Measurements from ENCODE around the gene HES3.
"Not testable (repeated sequence)": the region's sequence is repeated elsewhere in the genome, so short reads cannot be mapped to it uniquely, and the experiment has no call there.

The HES3 gene

DNA sequence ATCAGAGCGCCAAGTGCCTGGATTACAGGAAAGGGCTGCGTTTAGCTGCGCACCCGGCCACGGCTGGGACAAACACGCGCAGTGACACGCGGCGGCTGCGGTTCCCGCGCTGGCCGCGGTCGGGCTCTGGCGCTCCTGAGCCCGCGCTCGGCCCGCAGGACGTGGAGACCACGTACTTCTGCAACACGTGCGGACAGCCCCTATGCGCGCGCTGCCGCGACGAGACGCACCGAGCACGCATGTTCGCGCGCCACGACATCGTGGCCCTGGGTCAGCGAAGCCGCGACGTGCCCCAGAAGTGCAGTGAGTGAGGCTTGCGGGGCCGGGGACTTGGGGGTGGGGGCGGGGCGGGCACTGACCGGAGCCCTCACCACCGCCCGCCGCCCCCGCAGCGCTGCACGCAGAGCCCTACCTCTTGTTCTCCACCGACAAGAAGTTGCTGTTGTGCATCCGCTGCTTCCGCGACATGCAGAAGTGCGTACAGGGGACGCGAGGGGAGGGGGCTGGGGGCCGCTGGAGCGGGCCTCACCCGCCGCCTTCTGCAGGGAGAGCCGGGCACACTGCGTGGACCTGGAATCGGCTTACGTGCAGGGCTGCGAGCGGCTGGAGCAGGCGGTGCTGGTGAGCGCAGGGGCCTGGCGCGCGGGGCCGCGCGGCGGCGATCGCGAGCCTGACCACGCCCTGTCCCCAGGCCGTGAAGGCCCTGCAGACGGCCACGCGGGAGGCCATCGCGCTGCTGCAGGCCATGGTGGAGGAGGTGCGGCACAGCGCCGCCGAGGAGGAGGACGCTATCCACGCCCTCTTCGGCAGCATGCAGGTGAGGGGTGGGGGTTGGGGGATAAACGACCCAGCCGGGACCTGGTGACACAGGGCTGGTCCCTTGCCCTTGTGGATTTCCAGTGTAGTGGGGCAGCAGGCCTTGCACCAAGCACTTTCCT lies 35.0 kb upstream of the HES3 start:
- peak overlapping the region; percentile 36 for H3K4me3 Mint-ChIP-seq
- peaks cover 5% of the 10 kb centered on the region for H3K4me1 Mint-ChIP-seq
- ATAC-seq (replicated peaks; ENCODE audit: extremely low read depth, poor library complexity, severe bottlenecking) = peak; percentile 31
- H3K27me3 Mint-ChIP-seq = peaks cover 18% of the 10 kb centered on the region
- H3K9me3 Mint-ChIP-seq = no peaks in the 10 kb centered on the region
- peaks cover 3% of the 10 kb centered on the region for H3K36me3 Mint-ChIP-seq (ENCODE audit: insufficient read depth)
- no peak for DNase-seq (ENCODE audit: low spot score in 2 of 2)
- no peak overlapping the region for H3K27ac Mint-ChIP-seq (ENCODE audit: low read depth)

DNA sequence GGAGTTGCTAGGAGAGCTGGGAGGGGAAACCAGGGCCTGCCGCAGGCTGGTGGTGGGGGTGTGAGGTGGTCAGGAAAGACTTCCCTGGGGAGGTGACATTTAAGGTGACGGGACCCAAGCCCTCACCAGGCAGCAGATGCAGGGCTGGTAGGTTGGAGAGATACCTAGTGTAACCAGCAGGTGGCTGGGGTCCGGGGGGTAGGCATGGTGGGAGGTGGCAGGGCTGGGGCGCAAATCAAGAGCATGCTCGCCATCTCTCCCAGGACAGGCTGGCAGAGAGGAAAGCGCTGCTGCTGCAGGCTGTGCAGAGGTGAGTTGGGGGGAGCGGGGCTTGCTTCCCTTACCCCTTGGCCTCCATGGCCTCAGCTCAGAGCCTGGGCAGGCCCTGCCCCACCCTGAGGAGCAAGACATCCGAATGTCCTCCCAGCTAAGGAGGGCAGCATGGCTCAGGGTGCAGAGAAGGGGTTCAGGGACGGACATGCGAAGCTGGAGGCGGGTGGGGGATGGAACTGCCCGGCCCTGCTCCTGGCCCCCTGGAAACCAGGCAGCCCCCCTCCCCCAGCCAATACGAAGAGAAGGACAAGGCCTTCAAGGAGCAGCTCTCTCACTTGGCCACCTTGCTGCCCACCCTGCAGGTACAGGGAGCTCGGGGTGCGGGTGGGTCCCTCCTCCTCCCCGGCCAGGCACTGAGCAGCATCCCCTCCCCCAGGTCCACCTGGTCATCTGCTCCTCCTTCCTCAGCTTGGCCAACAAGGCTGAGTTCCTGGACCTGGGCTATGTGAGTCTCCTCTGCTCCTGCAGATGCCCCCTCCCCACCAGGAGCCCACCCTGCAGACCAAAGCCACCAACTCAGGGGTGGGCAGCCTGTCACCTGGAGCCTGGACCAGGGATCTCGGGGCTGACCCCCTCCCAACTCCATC lies 34.1 kb upstream of the HES3 start:
- H3K36me3 Mint-ChIP-seq (ENCODE audit: insufficient read depth) = peaks cover 3% of the 10 kb centered on the region
- no peak for ATAC-seq (replicated peaks; ENCODE audit: extremely low read depth, poor library complexity, severe bottlenecking)
- H3K27me3 Mint-ChIP-seq = peaks cover 18% of the 10 kb centered on the region
- no peak for DNase-seq (ENCODE audit: low spot score in 2 of 2)
- H3K27ac Mint-ChIP-seq (ENCODE audit: low read depth) = no peak overlapping the region
- H3K9me3 Mint-ChIP-seq = no peaks in the 10 kb centered on the region
- H3K4me3 Mint-ChIP-seq = peak overlapping the region; percentile 13
- peaks cover 5% of the 10 kb centered on the region for H3K4me1 Mint-ChIP-seq

DNA sequence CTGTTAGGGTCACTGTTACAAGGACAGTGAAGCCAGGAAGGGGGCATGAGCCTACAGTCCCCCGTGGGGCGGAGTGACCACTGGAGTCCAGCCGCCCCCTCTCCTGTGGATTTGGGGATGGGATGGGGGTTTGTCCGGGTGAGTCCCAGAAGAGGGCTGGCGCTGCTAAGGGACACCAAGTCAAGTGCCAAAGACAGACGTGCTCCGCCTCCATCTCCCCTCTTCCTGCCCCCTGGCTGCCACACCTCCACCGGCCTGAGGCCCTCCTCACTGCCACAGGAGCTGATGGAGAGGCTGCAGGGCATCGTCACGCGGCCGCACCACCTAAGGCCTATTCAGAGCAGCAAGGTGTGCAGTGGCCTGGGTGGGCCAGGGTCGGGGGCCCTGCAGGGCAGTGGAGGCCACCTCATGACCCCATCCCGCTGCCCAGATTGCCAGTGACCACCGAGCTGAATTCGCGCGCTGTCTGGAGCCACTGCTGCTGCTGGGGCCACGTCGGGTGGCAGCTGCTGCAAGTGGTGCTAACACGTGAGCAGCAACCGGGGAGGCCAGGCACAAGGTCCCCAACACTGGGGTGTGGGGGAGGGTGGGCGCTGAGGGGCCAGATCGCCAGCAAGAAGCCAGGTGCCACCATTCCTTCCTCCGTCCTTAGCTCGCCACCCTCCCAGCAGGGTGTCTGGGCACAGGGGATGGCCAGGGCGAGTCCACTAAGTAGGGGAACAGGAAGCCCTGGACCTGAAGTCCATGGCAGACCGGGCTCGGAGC lies 33.2 kb upstream of the HES3 start:
- DNase-seq (ENCODE audit: low spot score in 2 of 2) = no peak
- H3K27ac Mint-ChIP-seq (ENCODE audit: low read depth) = no peak overlapping the region
- no peaks in the 10 kb centered on the region for H3K9me3 Mint-ChIP-seq
- H3K27me3 Mint-ChIP-seq = peaks cover 18% of the 10 kb centered on the region
- H3K4me3 Mint-ChIP-seq = no peak overlapping the region
- no peak for ATAC-seq (replicated peaks; ENCODE audit: extremely low read depth, poor library complexity, severe bottlenecking)
- peaks cover 5% of the 10 kb centered on the region for H3K4me1 Mint-ChIP-seq
- H3K36me3 Mint-ChIP-seq (ENCODE audit: insufficient read depth) = peaks cover 3% of the 10 kb centered on the region

DNA sequence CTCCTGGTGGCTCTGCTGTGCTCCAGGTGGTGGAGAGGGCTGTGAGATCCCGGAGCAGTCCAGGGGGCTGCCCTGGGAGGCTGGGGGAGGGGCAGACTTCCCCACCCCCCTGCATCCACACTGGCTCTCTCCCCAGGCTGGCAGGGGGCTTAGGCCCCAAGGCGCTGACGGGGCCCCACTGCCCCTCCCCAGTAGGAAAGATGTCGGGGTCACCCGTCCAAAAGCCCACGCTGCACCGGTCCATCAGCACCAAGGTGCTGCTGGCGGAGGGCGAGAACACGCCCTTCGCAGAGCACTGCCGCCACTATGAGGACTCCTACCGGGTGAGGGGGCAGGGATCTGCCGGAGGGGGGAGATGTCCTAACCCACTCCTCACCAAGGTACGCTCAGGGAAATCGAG lies 32.2 kb upstream of the HES3 start:
- H3K9me3 Mint-ChIP-seq = no peaks in the 10 kb centered on the region
- ATAC-seq (replicated peaks; ENCODE audit: extremely low read depth, poor library complexity, severe bottlenecking) (no peak), DNase-seq (ENCODE audit: low spot score in 2 of 2) (no peak)
- peaks cover 15% of the 10 kb centered on the region for H3K27me3 Mint-ChIP-seq
- no peak overlapping the region for H3K4me3 Mint-ChIP-seq
- H3K36me3 Mint-ChIP-seq (ENCODE audit: insufficient read depth) = no peaks in the 10 kb centered on the region
- peaks cover 3% of the 10 kb centered on the region for H3K4me1 Mint-ChIP-seq
- no peak overlapping the region for H3K27ac Mint-ChIP-seq (ENCODE audit: low read depth)

DNA sequence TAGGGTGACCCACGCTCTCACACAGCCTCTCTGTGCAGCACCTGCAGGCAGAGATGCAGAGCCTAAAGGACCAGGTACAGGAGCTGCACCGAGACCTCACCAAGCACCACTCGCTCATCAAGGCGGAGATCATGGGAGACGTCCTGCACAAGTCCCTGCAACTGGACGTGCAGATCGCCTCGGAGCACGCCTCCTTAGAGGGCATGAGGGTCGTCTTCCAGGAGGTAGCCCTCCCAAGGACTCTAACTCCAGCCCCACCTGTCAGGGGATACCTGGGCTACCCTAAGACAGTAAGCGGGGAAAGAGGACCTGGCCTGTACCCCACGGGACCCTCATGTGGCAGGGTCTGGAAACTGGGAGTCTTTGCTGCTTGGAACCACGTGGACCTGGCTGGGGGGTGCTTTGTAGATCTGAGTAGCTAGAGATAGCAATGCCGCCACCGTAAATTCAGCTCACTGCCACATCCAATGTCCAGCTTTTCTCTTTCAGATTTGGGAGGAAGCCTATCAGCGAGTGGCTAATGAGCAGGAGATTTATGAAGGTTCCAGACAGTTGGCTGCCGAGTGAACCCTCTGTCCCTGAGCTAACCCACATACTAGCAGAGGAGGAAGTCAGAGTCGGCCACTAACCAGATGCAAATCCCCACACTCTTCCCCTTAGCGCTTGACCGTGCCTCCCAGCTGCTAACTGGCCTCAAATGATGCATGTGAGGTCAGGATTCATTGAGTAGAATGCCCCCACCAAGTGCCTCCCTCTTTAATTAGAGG lies 31.6 kb upstream of the HES3 start:
- H3K36me3 Mint-ChIP-seq (ENCODE audit: insufficient read depth) = no peaks in the 10 kb centered on the region
- H3K27me3 Mint-ChIP-seq = peaks cover 14% of the 10 kb centered on the region
- ATAC-seq (replicated peaks; ENCODE audit: extremely low read depth, poor library complexity, severe bottlenecking) (no peak), DNase-seq (ENCODE audit: low spot score in 2 of 2) (no peak)
- H3K4me1 Mint-ChIP-seq = no peaks in the 10 kb centered on the region
- no peaks in the 10 kb centered on the region for H3K9me3 Mint-ChIP-seq
- H3K27ac Mint-ChIP-seq (ENCODE audit: low read depth) = no peak overlapping the region
- no peak overlapping the region for H3K4me3 Mint-ChIP-seq

DNA sequence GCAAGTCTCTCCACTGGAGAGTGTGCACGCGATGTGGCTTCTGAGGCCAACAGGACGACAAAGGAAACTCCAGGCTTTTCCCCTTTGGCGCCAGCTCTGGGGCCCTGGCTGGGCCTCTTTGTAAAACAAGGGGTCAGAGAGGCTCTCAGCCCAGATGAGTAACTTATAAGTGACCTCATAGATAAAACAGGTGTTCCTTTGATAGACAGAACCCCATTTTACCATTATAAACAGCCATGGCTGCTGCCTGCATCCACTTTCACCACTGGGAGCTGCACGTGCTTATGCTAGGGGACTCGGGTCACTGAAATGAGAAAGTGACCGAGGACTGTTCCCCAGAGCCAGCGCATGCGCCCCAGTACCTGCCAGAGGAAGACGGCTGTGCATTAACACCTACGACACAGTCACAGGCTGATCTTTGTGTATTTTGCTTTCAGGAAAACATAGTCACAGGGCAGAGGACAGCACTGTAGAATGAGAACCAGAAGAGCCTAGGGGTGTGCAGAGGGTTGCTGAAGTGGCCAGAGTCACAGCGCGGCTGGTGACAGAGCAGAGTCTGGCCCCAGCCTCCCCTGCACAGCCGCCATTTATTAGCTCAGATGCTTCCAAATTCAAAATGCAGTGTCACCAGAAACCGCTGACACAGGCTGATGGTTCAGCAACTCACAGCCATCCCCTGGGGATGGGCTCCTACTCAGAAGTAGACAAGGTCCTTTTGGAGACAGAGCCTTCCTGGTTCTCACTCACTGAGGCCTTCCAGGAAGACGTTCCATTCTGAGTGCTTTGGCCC lies 25.4 kb upstream of the HES3 start:
- H3K4me1 Mint-ChIP-seq = no peaks in the 10 kb centered on the region
- no peak for ATAC-seq (replicated peaks; ENCODE audit: extremely low read depth, poor library complexity, severe bottlenecking)
- H3K36me3 Mint-ChIP-seq (ENCODE audit: insufficient read depth) = peaks cover 9% of the 10 kb centered on the region
- no peak overlapping the region for H3K27ac Mint-ChIP-seq (ENCODE audit: low read depth)
- H3K4me3 Mint-ChIP-seq = no peak overlapping the region
- H3K9me3 Mint-ChIP-seq = no peaks in the 10 kb centered on the region
- DNase-seq (ENCODE audit: low spot score in 2 of 2) = no peak
- H3K27me3 Mint-ChIP-seq = peaks cover 11% of the 10 kb centered on the region

DNA sequence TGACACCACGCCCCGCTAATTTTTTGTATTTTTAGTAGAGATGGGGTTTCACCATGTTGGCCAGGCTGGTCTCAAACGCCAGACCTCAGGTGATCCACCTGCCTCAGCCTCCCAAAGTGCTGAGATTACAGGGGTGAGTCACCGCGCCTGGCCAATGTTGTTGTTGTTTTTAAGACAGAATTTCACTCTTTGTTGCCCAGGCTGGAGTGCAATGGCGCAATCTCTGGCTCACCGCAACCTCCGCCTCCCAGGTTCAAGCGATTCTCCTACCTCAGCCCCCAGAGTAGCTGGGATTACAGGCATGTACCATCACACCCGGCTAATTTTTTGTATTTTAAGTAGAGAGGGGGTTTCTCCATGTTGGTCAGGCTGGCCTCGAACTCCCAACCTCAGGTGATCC lies 24.3 kb upstream of the HES3 start:
- not testable (repeated sequence) for H3K4me3 Mint-ChIP-seq, H3K9me3 Mint-ChIP-seq, H3K4me1 Mint-ChIP-seq

DNA sequence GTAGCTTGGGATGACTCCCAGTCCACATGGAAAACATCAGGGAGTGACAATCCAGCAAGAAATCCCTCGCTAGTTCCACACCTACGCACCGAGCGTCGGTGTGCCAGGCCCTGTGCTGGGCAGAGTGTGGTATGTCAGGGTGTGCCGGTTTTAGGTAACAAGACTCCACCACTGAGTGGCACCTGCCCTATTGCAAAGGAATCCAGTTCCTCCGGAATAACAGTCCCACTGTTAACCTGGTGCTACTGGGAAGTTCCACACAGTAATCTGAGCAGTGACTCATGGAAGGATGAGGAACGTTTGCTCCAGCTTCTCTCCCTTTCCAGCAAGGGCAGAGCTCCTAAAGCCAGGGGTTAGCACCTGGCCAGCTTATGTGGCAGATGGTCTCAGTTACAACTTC lies 23.7 kb upstream of the HES3 start:
- DNase-seq (ENCODE audit: low spot score in 2 of 2) = no peak
- H3K27me3 Mint-ChIP-seq = peaks cover 11% of the 10 kb centered on the region
- H3K27ac Mint-ChIP-seq (ENCODE audit: low read depth) = no peak overlapping the region
- no peaks in the 10 kb centered on the region for H3K9me3 Mint-ChIP-seq
- no peaks in the 10 kb centered on the region for H3K4me1 Mint-ChIP-seq
- H3K36me3 Mint-ChIP-seq (ENCODE audit: insufficient read depth) = peaks cover 18% of the 10 kb centered on the region
- no peak overlapping the region for H3K4me3 Mint-ChIP-seq
- ATAC-seq (replicated peaks; ENCODE audit: extremely low read depth, poor library complexity, severe bottlenecking) = no peak

More for the DNA sequence above, 24.3 kb upstream of the HES3 start:
- not testable (repeated sequence) for DNase-seq (ENCODE audit: low spot score in 2 of 2); H3K27ac Mint-ChIP-seq (ENCODE audit: low read depth); ATAC-seq (replicated peaks; ENCODE audit: extremely low read depth, poor library complexity, severe bottlenecking)
- peaks cover 11% of the 10 kb centered on the region for H3K27me3 Mint-ChIP-seq
- peaks cover 14% of the 10 kb centered on the region for H3K36me3 Mint-ChIP-seq (ENCODE audit: insufficient read depth)

DNA sequence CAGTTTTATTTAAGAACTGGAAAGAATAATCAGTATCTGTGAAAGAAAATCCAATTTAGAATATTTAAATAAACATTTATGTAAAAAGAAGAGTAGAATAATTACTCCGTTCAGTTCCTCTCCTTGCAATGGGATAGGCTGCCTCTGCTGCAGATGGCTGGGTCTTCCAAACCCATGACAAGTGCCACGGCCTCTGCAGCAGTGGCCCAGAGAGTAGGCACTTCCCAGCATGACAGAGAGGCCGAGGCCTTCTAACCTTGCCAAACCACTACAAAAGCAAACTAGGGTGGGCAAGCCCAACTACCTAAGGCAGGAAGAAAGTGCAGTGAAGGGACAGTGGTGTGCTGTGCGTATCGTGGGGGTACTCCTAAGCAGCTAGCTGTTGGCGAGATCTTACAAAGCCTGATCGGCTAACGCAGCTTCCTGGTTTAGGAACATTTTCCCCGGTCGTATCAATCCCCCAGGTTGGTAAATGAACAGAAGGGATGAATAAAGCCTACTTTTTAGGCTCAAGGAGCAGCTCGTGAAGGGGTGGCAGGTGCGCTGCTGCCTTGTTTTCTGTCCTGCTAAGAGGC lies 22.7 kb upstream of the HES3 start:
- H3K4me3 Mint-ChIP-seq = no peak overlapping the region
- no peak overlapping the region for H3K27ac Mint-ChIP-seq (ENCODE audit: low read depth)
- DNase-seq (ENCODE audit: low spot score in 2 of 2) (no peak), ATAC-seq (replicated peaks; ENCODE audit: extremely low read depth, poor library complexity, severe bottlenecking) (no peak)
- peaks cover 11% of the 10 kb centered on the region for H3K27me3 Mint-ChIP-seq
- no peaks in the 10 kb centered on the region for H3K4me1 Mint-ChIP-seq
- no peaks in the 10 kb centered on the region for H3K9me3 Mint-ChIP-seq
- peaks cover 24% of the 10 kb centered on the region for H3K36me3 Mint-ChIP-seq (ENCODE audit: insufficient read depth)

DNA sequence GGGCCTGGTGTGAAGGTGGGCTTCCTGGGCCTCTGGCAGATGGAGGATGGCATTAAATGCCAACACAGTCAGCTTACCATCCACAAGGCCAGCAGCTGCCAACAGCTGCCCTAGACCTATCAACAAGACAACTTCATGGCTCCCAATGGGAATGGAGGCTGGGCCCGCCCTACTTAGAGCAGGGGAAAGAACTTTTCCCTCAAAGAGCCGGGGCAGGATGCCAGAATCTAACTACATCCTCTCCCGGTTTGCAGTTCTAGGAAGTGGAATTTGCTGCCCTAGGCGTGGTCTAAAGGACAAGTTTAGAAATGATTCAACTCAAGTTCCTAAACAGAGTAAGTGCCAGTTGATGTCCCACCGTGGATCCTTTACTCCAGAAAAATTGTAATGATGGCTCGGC lies 21.3 kb upstream of the HES3 start:
- no peaks in the 10 kb centered on the region for H3K4me1 Mint-ChIP-seq
- H3K27me3 Mint-ChIP-seq = peaks cover 4% of the 10 kb centered on the region
- no peak for DNase-seq (ENCODE audit: low spot score in 2 of 2)
- H3K36me3 Mint-ChIP-seq (ENCODE audit: insufficient read depth) = peaks cover 32% of the 10 kb centered on the region
- no peaks in the 10 kb centered on the region for H3K9me3 Mint-ChIP-seq
- ATAC-seq (replicated peaks; ENCODE audit: extremely low read depth, poor library complexity, severe bottlenecking) = no peak
- no peak overlapping the region for H3K27ac Mint-ChIP-seq (ENCODE audit: low read depth)
- no peak overlapping the region for H3K4me3 Mint-ChIP-seq

DNA sequence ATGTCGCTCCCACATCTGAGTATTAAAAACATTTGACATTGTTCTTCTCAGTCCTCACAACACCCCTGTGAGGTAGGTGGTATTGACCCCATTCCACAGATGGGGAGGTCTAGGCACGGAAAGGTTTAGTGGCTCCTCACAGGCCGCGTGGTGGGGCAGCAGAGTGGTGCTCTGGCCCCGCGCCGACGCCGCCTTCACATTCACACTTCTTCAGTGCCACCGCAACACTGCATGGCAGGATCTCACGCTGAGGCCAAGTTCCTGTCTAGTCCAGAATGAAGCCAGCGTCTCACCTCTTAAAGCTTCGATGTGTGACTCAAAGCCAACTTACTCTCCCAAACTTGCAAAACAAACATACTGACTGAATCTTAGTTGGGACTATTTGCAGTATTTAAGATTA lies 20.4 kb upstream of the HES3 start:
- Mint-ChIP-seq H3K36me3 (ENCODE audit: insufficient read depth) (peaks cover 35% of the 10 kb centered on the region), H3K4me1 (no peaks in the 10 kb centered on the region), H3K4me3 (no peak overlapping the region), H3K9me3 (no peaks in the 10 kb centered on the region), H3K27ac (ENCODE audit: low read depth) (no peak overlapping the region), H3K27me3 (no peaks in the 10 kb centered on the region)
- no peak for ATAC-seq (replicated peaks; ENCODE audit: extremely low read depth, poor library complexity, severe bottlenecking)
- no peak for DNase-seq (ENCODE audit: low spot score in 2 of 2)
